IMR-90 (cell line): ENCODE data around the gene TJP3. TPM values are rescaled to one million over a fixed set of nuclear protein-coding genes. Genes with fewer than 3 reads are reported as not detected.

ENCODE experiments used
- ATAC-seq: fragments of 200-7000 bp; cut with Tn5 transposase; 2 replicates; pipeline ENCODE4 v1.9.1; 2020; ENCODE audit warnings: low read depth, mild to moderate bottlenecking, moderate library complexity
- BruUV-seq: library from RNA; stranded (reverse); fragments of 400-500 nt; replicated peaks from 2 replicates; lab custom pipeline; 2021; lab: Mats Ljungman, UMichigan
- CTCF ChIA-PET: fragments of 300-600 bp; formaldehyde crosslinking; extraction: SDS; loops from one replicate; lab custom pipeline; 2021; ENCODE audit warnings: antibody characterized with exemption; lab: Yijun Ruan, JAX
- POLR2A ChIA-PET: fragments of 300-600 bp; sonication (Branson Sonifier 250); formaldehyde crosslinking; loops from one replicate; lab custom pipeline; 2022; ENCODE audit warnings: antibody characterized with exemption; ENCODE audit not compliant: unreplicated experiment; lab: Charles Lee
- DNase-seq: peaks from one replicate; pipeline ENCODE4 v3.0.0; 2013
- H2AFZ ChIP-seq: replicated peaks from 2 replicates; pipeline ENCODE3; 2013; ENCODE audit warnings: low read length, mild to moderate bottlenecking; ENCODE audit not compliant: poor library complexity
- H2AK5ac ChIP-seq: 2 replicates; pipeline ENCODE4 v1.6.1; 2013; ENCODE audit warnings: low read depth, low read length, inconsistent platforms
- H2AK9ac ChIP-seq: replicated peaks from 2 replicates; pipeline ENCODE3; 2013; ENCODE audit warnings: mild to moderate bottlenecking, low read depth, low read length, moderate library complexity; ENCODE audit not compliant: poor library complexity
- H2BK120ac ChIP-seq: 2 replicates; pipeline ENCODE4 v1.6.1; 2013; ENCODE audit warnings: low read depth, low read length, inconsistent platforms
- H2BK15ac ChIP-seq: 3 replicates; pipeline ENCODE4 v1.6.1; 2013; ENCODE audit warnings: low read depth, low read length, inconsistent platforms
- H2BK20ac ChIP-seq: 2 replicates; pipeline ENCODE4 v1.6.1; 2013; ENCODE audit warnings: low read depth, mild to moderate bottlenecking, inconsistent platforms, low read length, moderate library complexity
- H2BK5ac ChIP-seq: 2 replicates; pipeline ENCODE4 v1.6.1; 2013; ENCODE audit warnings: mild to moderate bottlenecking, low read depth, low read length, inconsistent platforms; ENCODE audit not compliant: poor library complexity, severe bottlenecking
- H3K14ac ChIP-seq: replicated peaks from 2 replicates; pipeline ENCODE4 v1.6.1; 2013; ENCODE audit warnings: low read depth, low read length, inconsistent platforms
- H3K18ac ChIP-seq: 2 replicates; pipeline ENCODE4 v1.6.1; 2013; ENCODE audit warnings: low read depth, low read length, control low read depth
- H3K23ac ChIP-seq: 2 replicates; pipeline ENCODE4 v1.6.1; 2013; ENCODE audit warnings: low read depth, low read length, inconsistent platforms
- H3K27ac ChIP-seq: 2 replicates; pipeline ENCODE4 v1.5.1; 2013; ENCODE audit warnings: mild to moderate bottlenecking, control low read depth, low read length; ENCODE audit not compliant: insufficient read depth
- H3K27me3 ChIP-seq: 2 replicates; pipeline ENCODE4 v1.6.1; 2013; ENCODE audit warnings: low read length; ENCODE audit not compliant: control insufficient read depth, insufficient read depth
- H3K36me3 ChIP-seq: 2 replicates; pipeline ENCODE4 v1.6.1; 2013; ENCODE audit warnings: low read length, mixed read lengths; ENCODE audit not compliant: control insufficient read depth, insufficient read depth
- H3K4ac ChIP-seq: 2 replicates; pipeline ENCODE4 v1.6.1; 2013; ENCODE audit warnings: low read depth, low read length, inconsistent platforms
- H3K4me1 ChIP-seq: 2 replicates; pipeline ENCODE4 v1.6.1; 2013; ENCODE audit warnings: low read length, mixed read lengths; ENCODE audit not compliant: control insufficient read depth, insufficient read depth
- H3K4me2 ChIP-seq: 2 replicates; pipeline ENCODE4 v1.6.1; 2013; ENCODE audit warnings: low read depth, mild to moderate bottlenecking, control low read depth, low read length, moderate library complexity
- H3K4me3 ChIP-seq: 2 replicates; pipeline ENCODE4 v1.5.1; 2013; ENCODE audit warnings: low read depth, mild to moderate bottlenecking, control low read depth, low read length, moderate library complexity; ENCODE audit not compliant: insufficient read depth
- H3K56ac ChIP-seq: 2 replicates; pipeline ENCODE4 v1.6.1; 2013; ENCODE audit warnings: low read length, inconsistent platforms; ENCODE audit not compliant: insufficient read depth; ENCODE audit errors: extremely low read depth
- H3K79me1 ChIP-seq, 2 experiments: 2 replicates each; pipeline ENCODE4 v1.6.1; 2013; ENCODE audit warnings: low read length in 2 of 2, inconsistent platforms in 1 of 2, low read depth in 1 of 2
- H3K9ac ChIP-seq: 2 replicates; pipeline ENCODE4 v1.6.1; 2013; ENCODE audit warnings: low read depth, low read length, control low read depth
- H3K9me1 ChIP-seq: 2 replicates; pipeline ENCODE4 v1.6.1; 2013; ENCODE audit warnings: low read length, inconsistent platforms; ENCODE audit not compliant: insufficient read depth
- H3K9me3 ChIP-seq: 2 replicates; pipeline ENCODE4 v1.6.1; 2013; ENCODE audit warnings: low read length; ENCODE audit not compliant: control insufficient read depth, insufficient read depth
- H4K20me1 ChIP-seq: 2 replicates; pipeline ENCODE4 v1.6.1; 2013; ENCODE audit warnings: low read length, inconsistent platforms; ENCODE audit not compliant: insufficient read depth
- H4K5ac ChIP-seq: 2 replicates; pipeline ENCODE4 v1.6.1; 2013; ENCODE audit warnings: mild to moderate bottlenecking, low read depth, low read length, control low read depth
- H4K8ac ChIP-seq, 2 experiments: 2 replicates each; pipeline ENCODE4 v1.6.1; 2013; ENCODE audit warnings: low read depth in 2 of 2, low read length in 2 of 2, control low read depth in 1 of 2, inconsistent platforms in 1 of 2
- H4K91ac ChIP-seq: 2 replicates; pipeline ENCODE4 v1.6.1; 2013; ENCODE audit warnings: low read depth, low read length, inconsistent platforms; ENCODE audit not compliant: insufficient read depth
- BHLHE40 ChIP-seq: fragments of 150-350 bp; IDR thresholded peaks from 2 replicates; pipeline ENCODE4 v1.6.1; 2016; ENCODE audit warnings: mild to moderate bottlenecking, low read depth, low read length
- CHD1 ChIP-seq: IDR thresholded peaks from 2 replicates; pipeline ENCODE4 v1.6.1; 2012; ENCODE audit warnings: low read depth, low read length, improper control_type of control experiment
- MAZ ChIP-seq: IDR thresholded peaks from 2 replicates; pipeline ENCODE4 v1.6.1; 2012; ENCODE audit warnings: low read depth, mild to moderate bottlenecking, low read length, improper control_type of control experiment, moderate library complexity, borderline replicate concordance
- MXI1 ChIP-seq: IDR thresholded peaks from 2 replicates; pipeline ENCODE4 v1.6.1; 2012; ENCODE audit warnings: low read depth, mild to moderate bottlenecking, low read length, moderate library complexity, borderline replicate concordance
- WGBS, 2 experiments: methylation state at CpG; one replicate each; pipeline versions ENCODE4 v1.1.5 to v1.1.7; 2013; ENCODE audit warnings: missing lambda C conversion rate in 2 of 2; ENCODE audit not compliant: insufficient read length in 1 of 2; ENCODE audit errors: extremely low coverage in 2 of 2; 5-methylcytosine and 5-hydroxymethylcytosine counted together
- dilution Hi-C: fragments of 300-500 bp; cut with HindIII; formaldehyde crosslinking; loops from one replicate; pipeline ENCODE4 v1.14.3; 2018; ENCODE audit warnings: low sequenced_read_pairs; ENCODE audit not compliant: unreplicated experiment
- in situ Hi-C: fragments of 300-500 bp; cut with MboI; formaldehyde crosslinking; loops from 3 replicates; pipeline ENCODE4 v1.14.3; 2019; ENCODE audit warnings: low sequenced_read_pairs, inconsistent platforms, mixed read lengths
- intact Hi-C: fragments of 100-400 bp; cut with micrococcal nuclease; formaldehyde crosslinking; loops from 2 replicates; pipeline ENCODE4 v1.10.0; 2022
- polyA plus RNA-seq, 3 experiments: library from polyadenylated mRNA; depleted of rRNA; stranded (reverse); fragments of >200 nt; gene quantifications; 2 replicates each; pipeline ENCODE4 v1.2.3, GENCODE V29; 2012; ENCODE audit warnings: low replicate concordance in 1 of 3
- total RNA-seq: library from RNA; depleted of rRNA; stranded (reverse); fragments of >200 nt; gene quantifications from 2 replicates; pipeline ENCODE4 v1.2.3, GENCODE V29; 2012

TJP3 gene
- total and polyA plus RNA-seq, 2 of the 4 experiments (the other 2 are of a cell fraction): not detected

DNA sequence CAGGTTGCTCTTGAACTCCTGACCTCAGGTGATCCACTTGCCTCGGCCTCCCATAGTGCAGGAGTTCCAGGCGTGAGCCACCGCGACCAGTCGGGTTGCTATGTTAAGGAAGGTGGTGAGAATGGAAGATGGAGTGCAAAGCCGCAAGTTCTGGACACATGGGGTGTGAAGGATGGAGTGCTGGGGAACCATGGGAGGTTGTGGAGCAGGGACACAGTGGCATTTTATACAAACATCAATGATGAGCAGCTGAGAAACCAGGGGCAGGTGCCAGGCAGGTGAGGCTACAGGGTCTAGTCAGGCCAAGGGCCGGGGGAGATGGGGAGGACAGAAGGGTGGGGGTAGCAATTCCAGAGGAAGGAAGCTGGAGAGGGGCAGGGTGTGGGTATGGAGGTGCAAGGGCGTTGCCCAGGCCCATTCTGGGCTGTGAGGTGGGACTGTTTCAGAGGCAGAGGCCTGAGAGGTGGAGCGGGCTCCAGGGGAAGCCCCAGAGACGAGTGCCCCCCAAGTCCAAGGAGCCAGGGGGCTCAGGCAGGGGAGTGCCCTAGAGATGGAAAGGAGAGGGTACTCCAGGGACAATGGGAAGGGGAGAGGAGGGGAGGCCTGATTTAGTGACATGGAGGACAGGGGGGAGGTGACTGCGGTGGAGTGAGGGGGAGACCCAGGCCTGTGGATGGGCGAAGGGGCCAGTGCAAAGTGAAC, 65.8 kb downstream of the TJP3 start:
- Histone ChIP-seq H3K27ac (no peak overlapping the region), H3K27me3 (peaks cover 5% of the 10 kb centered on the region; the same call in 1 of the 2 replicates), H3K56ac (no peak overlapping the region), H2AFZ (no peak overlapping the region), H4K20me1 (no peaks in the 10 kb centered on the region), H3K4me2 (no peak overlapping the region), H2AK5ac (no peak overlapping the region), H4K5ac (no peak overlapping the region), H2BK15ac (no peak overlapping the region), H2BK20ac (no peak overlapping the region), H3K4me1 (no peaks in the 10 kb centered on the region), H3K4ac (no peak overlapping the region), H3K4me3 (no peak overlapping the region), H3K79me1 (no peaks in the 10 kb centered on the region), H3K9me3 (no peaks in the 10 kb centered on the region), H3K9me1 (no peaks in the 10 kb centered on the region), H2BK5ac (no peak overlapping the region), H3K18ac (no peak overlapping the region), H3K14ac (no peak overlapping the region), H3K36me3 (peaks cover 6% of the 10 kb centered on the region; the same call in 1 of the 2 replicates), H3K23ac (no peak overlapping the region), H2BK120ac (no peak overlapping the region), H4K91ac (no peak overlapping the region), H4K8ac (no peak overlapping the region), H3K9ac (no peak overlapping the region), H2AK9ac (no peak overlapping the region)
- DNase-seq (no peak), ATAC-seq (no peak)
- CTCF ChIA-PET: no interaction called here
- TF ChIP-seq CHD1: no peak
- TF ChIP-seq BHLHE40: no peak
- TF ChIP-seq MAZ: no peak
- TF ChIP-seq MXI1: no peak
- POLR2A ChIA-PET: interaction anchor here (0.5 to 1.2 kb wide), 2 partner anchors 11 to 1093 kb away, joined by 3 read pairs; partner anchors contain the start of gene MRPL54
- no TSS peak for BruUV-seq
- in situ Hi-C loops: no loop called here
- intact Hi-C loops: no loop called here
- dilution Hi-C loops: no loop called here
- 62% methylated on average over 3 of the region's 12 CpGs; no CpG with 5 or more reads in 1 of the 2 experiments for WGBS, 2 experiments
